SK-N-SH (cell line): ENCODE data around the gene PRDX5. TPM values are rescaled to one million over a fixed set of nuclear protein-coding genes. Genes with fewer than 3 reads are reported as not detected.

Experiments used
- CTCF ChIA-PET: fragments of 300-600, 350-600 bp; formaldehyde crosslinking; extraction: SDS; loops from one replicate; lab custom pipeline; 2021; lab: Yijun Ruan, JAX
- POLR2A ChIA-PET: fragments of 350-600 bp; sonication (Branson Sonifier 250); formaldehyde crosslinking; extraction: SDS; loops from one replicate; lab custom pipeline; 2020; ENCODE audit warnings: antibody characterized with exemption, inconsistent platforms; lab: Yijun Ruan, JAX
- DNase-seq: peaks from one replicate; pipeline ENCODE4 v3.0.0; 2012
- H2AFZ ChIP-seq: fragments of 200-600 bp; sonication (generic); 2 replicates; pipeline ENCODE4 v1.8.1; 2016; ENCODE audit warnings: antibody characterized with exemption, mild to moderate bottlenecking, low read depth
- H3F3A ChIP-seq: fragments of 200-600 bp; sonication (generic); replicated peaks from 2 replicates; pipeline ENCODE3; 2016; ENCODE audit warnings: antibody characterized with exemption, mild to moderate bottlenecking; ENCODE audit not compliant: insufficient read depth
- H3K27ac ChIP-seq, 2 experiments: fragments of 200-500 bp in 1 of 2; fragments of 200-600 bp in 1 of 2; sonication (Bioruptor generic) in 1 of 2; sonication (generic), shearing (Covaris generic) in 1 of 2; 2 replicates each; pipeline versions ENCODE4 v1.5.1 to v1.6.1; 2014 to 2016; ENCODE audit warnings: low read depth in 2 of 2, inconsistent platforms in 1 of 2, low read length in 1 of 2, mild to moderate bottlenecking in 1 of 2, mixed read lengths in 1 of 2
- H3K27me3 ChIP-seq: fragments of 200-600 bp; sonication (generic), shearing (Covaris generic); 2 replicates; pipeline ENCODE4 v1.6.1; 2016; ENCODE audit warnings: mixed run types; ENCODE audit not compliant: insufficient read depth
- H3K36me3 ChIP-seq, 2 experiments: fragments of 200-500 bp in 1 of 2; fragments of 200-600 bp in 1 of 2; sonication (Bioruptor generic) in 1 of 2; sonication (generic) in 1 of 2; replicated peaks in 1 of 2; 2 replicates each; pipeline versions ENCODE3 to v1.5.1; 2014 to 2016; ENCODE audit warnings: low read length in 1 of 2, mild to moderate bottlenecking in 1 of 2; ENCODE audit not compliant: insufficient read depth in 2 of 2, control insufficient read depth in 1 of 2
- H3K4me1 ChIP-seq, 2 experiments: fragments of 200-500 bp in 1 of 2; fragments of 200-600 bp in 1 of 2; sonication (Bioruptor generic) in 1 of 2; sonication (generic), shearing (Covaris generic) in 1 of 2; 2 replicates each; pipeline versions ENCODE4 v1.5.1 to v1.6.1; 2014 to 2016; ENCODE audit warnings: low read depth in 1 of 2, low read length in 1 of 2, mixed run types in 1 of 2; ENCODE audit not compliant: insufficient read depth in 2 of 2, control insufficient read depth in 1 of 2
- H3K4me2 ChIP-seq: fragments of 200-600 bp; sonication (generic), shearing (Covaris generic); 2 replicates; pipeline ENCODE4 v1.6.1; 2017; ENCODE audit warnings: mixed run types
- H3K4me3 ChIP-seq, 2 experiments: fragments of 200-500 bp in 1 of 2; fragments of 200-600 bp in 1 of 2; sonication (Bioruptor generic) in 1 of 2; sonication (generic), shearing (Covaris generic) in 1 of 2; 2 replicates each; pipeline versions ENCODE4 v1.5.1 to v1.8.1; 2014 to 2016; ENCODE audit warnings: low read depth in 2 of 2, inconsistent platforms in 1 of 2, low read length in 1 of 2, mild to moderate bottlenecking in 1 of 2, mixed read lengths in 1 of 2, moderate library complexity in 1 of 2
- H3K79me2 ChIP-seq: fragments of 200-600 bp; sonication (generic); 2 replicates; pipeline ENCODE4 v1.8.1; 2017; ENCODE audit warnings: mild to moderate bottlenecking; ENCODE audit not compliant: insufficient read depth
- H3K9ac ChIP-seq: fragments of 200-600 bp; sonication (generic); 2 replicates; pipeline ENCODE4 v1.6.1; 2017; ENCODE audit warnings: mixed run types
- H3K9me2 ChIP-seq: fragments of 200-600 bp; sonication (generic); 2 replicates; pipeline ENCODE4 v1.6.1; 2017; ENCODE audit warnings: mixed run types
- H3K9me3 ChIP-seq: fragments of 200-600 bp; sonication (generic); 2 replicates; pipeline ENCODE4 v1.6.1; 2017; ENCODE audit warnings: mixed run types, mild to moderate bottlenecking, moderate library complexity
- H4K20me1 ChIP-seq: fragments of 200-600 bp; sonication (generic); 2 replicates; pipeline ENCODE4 v1.6.1; 2017; ENCODE audit warnings: mild to moderate bottlenecking, mixed run types; ENCODE audit not compliant: insufficient read depth
- CHD2 ChIP-seq: fragments of 150-350 bp; IDR thresholded peaks from 2 replicates; pipeline ENCODE4 v1.6.1; 2018; ENCODE audit warnings: low read length; ENCODE audit not compliant: partially characterized antibody
- CTCF ChIP-seq: fragments of 200-600 bp; sonication (generic); IDR thresholded peaks from 2 replicates; pipeline ENCODE4 v1.6.1; 2017; ENCODE audit warnings: antibody characterized with exemption, mild to moderate bottlenecking, moderate library complexity
- ELF1 ChIP-seq: IDR thresholded peaks from 2 replicates; pipeline ENCODE4 v1.4.0; 2012
- EP300 ChIP-seq, 2 experiments: IDR thresholded peaks; 2 replicates each; pipeline versions ENCODE4 v1.4.0 to v1.6.1; 2012; ENCODE audit warnings: borderline replicate concordance in 1 of 2, low read depth in 1 of 2, low read length in 1 of 2
- FOSL2 ChIP-seq: IDR thresholded peaks from 2 replicates; pipeline ENCODE4 v1.4.0; 2012; ENCODE audit warnings: low read depth, mild to moderate bottlenecking, moderate library complexity, borderline replicate concordance
- FOXJ3 ChIP-seq: sonication (generic); formaldehyde crosslinking; IDR thresholded peaks from 2 replicates; pipeline ENCODE4 v1.5.1; 2020; ENCODE audit warnings: mild to moderate bottlenecking, missing genetic modification reagents
- FOXM1 ChIP-seq: IDR thresholded peaks from 2 replicates; pipeline ENCODE4 v1.4.0; 2012; ENCODE audit warnings: low read depth, mild to moderate bottlenecking
- GABPA ChIP-seq: IDR thresholded peaks from 2 replicates; pipeline ENCODE4 v1.4.0; 2012; ENCODE audit warnings: low read depth, mild to moderate bottlenecking
- JUND ChIP-seq: IDR thresholded peaks from 2 replicates; pipeline ENCODE4 v1.4.0; 2012
- MAX ChIP-seq: IDR thresholded peaks from 2 replicates; pipeline ENCODE4 v1.4.0; 2012; ENCODE audit warnings: low read depth
- NFIC ChIP-seq: IDR thresholded peaks from 2 replicates; pipeline ENCODE4 v1.4.0; 2012; ENCODE audit warnings: borderline replicate concordance
- NRF1 ChIP-seq: IDR thresholded peaks from 2 replicates; pipeline ENCODE4 v1.6.1; 2012; ENCODE audit warnings: low read depth, mild to moderate bottlenecking, low read length
- PBX3 ChIP-seq: IDR thresholded peaks from 2 replicates; pipeline ENCODE4; 2012
- POLR2AphosphoS5 ChIP-seq: IDR thresholded peaks from 2 replicates; pipeline ENCODE4 v1.6.1; 2012; ENCODE audit warnings: low read depth, low read length
- RAD21 ChIP-seq: IDR thresholded peaks from 2 replicates; pipeline ENCODE4 v1.6.1; 2012; ENCODE audit warnings: mild to moderate bottlenecking, low read length
- RCOR1 ChIP-seq: fragments of 150-350 bp; IDR thresholded peaks from 2 replicates; pipeline ENCODE4 v1.6.1; 2017; ENCODE audit warnings: antibody characterized with exemption, low read length
- REST ChIP-seq: IDR thresholded peaks from 2 replicates; pipeline ENCODE4 v1.6.1; 2012; ENCODE audit warnings: mild to moderate bottlenecking, low read depth, low read length, moderate library complexity
- RFX5 ChIP-seq: IDR thresholded peaks from 2 replicates; pipeline ENCODE4 v1.6.1; 2012; ENCODE audit warnings: mild to moderate bottlenecking, improper control_type of control experiment, low read length
- SIN3A ChIP-seq: IDR thresholded peaks from 2 replicates; pipeline ENCODE4 v1.6.1; 2012; ENCODE audit warnings: low read depth, mild to moderate bottlenecking, low read length, moderate library complexity, borderline replicate concordance
- USF1 ChIP-seq: IDR thresholded peaks from 2 replicates; pipeline ENCODE4 v1.4.0; 2012; ENCODE audit warnings: low read depth, borderline replicate concordance
- USF2 ChIP-seq: fragments of 150-350 bp; IDR thresholded peaks from 2 replicates; pipeline ENCODE4 v1.6.1; 2017; ENCODE audit warnings: antibody characterized with exemption, low read length, low read depth, borderline replicate concordance
- YY1 ChIP-seq: IDR thresholded peaks from 2 replicates; pipeline ENCODE4 v1.4.0; 2012; ENCODE audit warnings: low read depth, mild to moderate bottlenecking
- WGBS: methylation state at CpG from one replicate; pipeline ENCODE4 v1.1.6; 2017; ENCODE audit warnings: low lambda C conversion rate; 5-methylcytosine and 5-hydroxymethylcytosine counted together
- polyA plus RNA-seq, 3 experiments: library from polyadenylated mRNA; depleted of rRNA; stranded (reverse); fragments of >200 nt; gene quantifications; 2 replicates each; pipeline ENCODE4 v1.2.3, GENCODE V29; 2012

PRDX5 gene
- polyA plus RNA-seq, 1 of the 3 experiments (the other 2 are of a cell fraction): 1,000 TPM

GRCh38 chr11:64305691-64306562, 12.0 kb upstream of the PRDX5 start (continued):
- TF ChIP-seq USF1 (no peak), JUND (no peak), REST (no peak), RCOR1 (no peak), RFX5 (no peak), MAX (peak; percentile 44; the same call in 1 of the 2 replicates), RAD21 (0 out of 2 replicates have a peak, but pooled peaks have one; percentile 9), FOXJ3 (no peak), NRF1 (no peak), NFIC (no peak), YY1 (no peak), SIN3A (peak; percentile 73; the same call in 1 of the 2 replicates)

GRCh38 chr11:64306563-64306875, 11.4 kb upstream of the PRDX5 start:
- ChIA-PET CTCF (interaction anchor here (1.0 to 6.7 kb wide), 3 partner anchors 11 to 24 kb away, joined by 3 to 196 read pairs (median 27); partner anchors contain the start of genes BAD, GPR137, KCNK4 and PRDX5), POLR2A (interaction anchor here (1.6 kb wide), 1 partner anchor 11 kb away, joined by 9 read pairs; the partner anchor contains the start of gene PRDX5)
- peak overlapping the region; percentile 99 for H3K4me2 ChIP-seq
- no peak for DNase-seq
- H3K9me3 ChIP-seq: no peaks in the 10 kb centered on the region
- H3K9me2 ChIP-seq: no peaks in the 10 kb centered on the region
- peak overlapping the region; percentile 65 for H3K9ac ChIP-seq
- peaks cover 34% of the 10 kb centered on the region; the same call in 1 of the 2 replicates for H3K79me2 ChIP-seq
- H3K36me3 ChIP-seq: peaks cover 0 to 2% of the 10 kb centered on the region in 2 experiments
- 26% methylated on average over 8 of the region's 9 CpGs for WGBS
- H3K27me3 ChIP-seq: no peaks in the 10 kb centered on the region
- H3K27ac ChIP-seq: peak overlapping the region in 1 of 2 experiments; percentile 62; a peak in 1 of 4 replicates
- H2AFZ ChIP-seq: peak overlapping the region; percentile 84; the same call in 1 of the 2 replicates
- H3K4me1 ChIP-seq: peaks cover 5 to 18% of the 10 kb centered on the region in 2 experiments; a peak in 2 of 4 replicates
- H3K4me3 ChIP-seq: peak overlapping the region; percentile 65 to 78
- peaks cover 12% of the 10 kb centered on the region for H3F3A ChIP-seq
- no peaks in the 10 kb centered on the region for H4K20me1 ChIP-seq
- TF ChIP-seq NFIC: no peak
- TF ChIP-seq ELF1: no peak
- no peak for TF ChIP-seq GABPA
- no peak for TF ChIP-seq EP300 (IDR thresholded peaks at IDR 0.05; ENCODE audit: borderline replicate concordance in 1 of 2, low read depth in 1 of 2, low read length in 1 of 2)
- no peak for TF ChIP-seq FOSL2
- no peak for TF ChIP-seq CHD2
- no peak for TF ChIP-seq RAD21
- TF ChIP-seq CTCF: no peak
- no peak for TF ChIP-seq USF2
- TF ChIP-seq PBX3: no peak
- no peak for TF ChIP-seq MAX
- TF ChIP-seq FOXM1: no peak
- no peak for TF ChIP-seq JUND
- TF ChIP-seq POLR2AphosphoS5: no peak
